ENCODE measurements around the gene JMJD1C.

DNA sequence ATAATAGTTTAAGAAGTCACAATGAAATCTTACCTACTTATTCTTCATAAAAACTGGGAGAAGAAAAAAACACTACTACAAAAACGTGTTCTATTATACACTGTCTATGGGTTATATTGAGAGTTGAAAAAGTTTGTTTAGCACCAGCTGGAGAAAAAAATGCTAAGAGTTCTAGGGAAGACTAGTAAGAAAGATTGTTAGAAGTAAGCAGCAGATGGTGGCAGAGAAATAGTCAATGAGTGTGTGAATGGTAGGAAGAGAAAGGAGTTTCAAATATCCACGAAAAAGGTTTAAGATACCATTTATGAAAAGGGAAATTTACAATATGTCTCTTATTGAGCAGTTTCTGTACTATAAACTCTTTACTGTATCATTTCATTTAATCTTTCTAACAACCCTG lies 208.0 kb downstream of the JMJD1C start:
- no peak for TF ChIP-seq POLR2A (IDR thresholded peaks at IDR 0.05; ENCODE audit: low read depth, low read length)
- TF ChIP-seq MYC (IDR thresholded peaks at IDR 0.05; ENCODE audit: low read depth, low read length), result no peak
- no peak for TF ChIP-seq MAX (IDR thresholded peaks at IDR 0.05; ENCODE audit: insufficient read depth, insufficient read length)
- TF ChIP-seq, protein P1, sequence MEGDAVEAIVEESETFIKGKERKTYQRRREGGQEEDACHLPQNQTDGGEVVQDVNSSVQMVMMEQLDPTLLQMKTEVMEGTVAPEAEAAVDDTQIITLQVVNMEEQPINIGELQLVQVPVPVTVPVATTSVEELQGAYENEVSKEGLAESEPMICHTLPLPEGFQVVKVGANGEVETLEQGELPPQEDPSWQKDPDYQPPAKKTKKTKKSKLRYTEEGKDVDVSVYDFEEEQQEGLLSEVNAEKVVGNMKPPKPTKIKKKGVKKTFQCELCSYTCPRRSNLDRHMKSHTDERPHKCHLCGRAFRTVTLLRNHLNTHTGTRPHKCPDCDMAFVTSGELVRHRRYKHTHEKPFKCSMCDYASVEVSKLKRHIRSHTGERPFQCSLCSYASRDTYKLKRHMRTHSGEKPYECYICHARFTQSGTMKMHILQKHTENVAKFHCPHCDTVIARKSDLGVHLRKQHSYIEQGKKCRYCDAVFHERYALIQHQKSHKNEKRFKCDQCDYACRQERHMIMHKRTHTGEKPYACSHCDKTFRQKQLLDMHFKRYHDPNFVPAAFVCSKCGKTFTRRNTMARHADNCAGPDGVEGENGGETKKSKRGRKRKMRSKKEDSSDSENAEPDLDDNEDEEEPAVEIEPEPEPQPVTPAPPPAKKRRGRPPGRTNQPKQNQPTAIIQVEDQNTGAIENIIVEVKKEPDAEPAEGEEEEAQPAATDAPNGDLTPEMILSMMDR (IDR thresholded peaks at IDR 0.05; ENCODE audit: extremely low read depth in 1 of 2, insufficient read depth in 1 of 2, low read depth in 1 of 2, low read length in 2 of 2), result no peak
- TF ChIP-seq EZH2 (IDR thresholded peaks at IDR 0.05; ENCODE audit: borderline replicate concordance, low read depth, low read length, severe bottlenecking), result no peak
- no peak for TF ChIP-seq POLR2AphosphoS5 (IDR thresholded peaks at IDR 0.05; ENCODE audit: insufficient read depth, low read depth, low read length)
- no peak for TF ChIP-seq JUN (IDR thresholded peaks at IDR 0.05; ENCODE audit: borderline replicate concordance, insufficient read depth, insufficient read length, low read depth)
- no peak for TF ChIP-seq FOS (IDR thresholded peaks at IDR 0.05; ENCODE audit: borderline replicate concordance, insufficient read depth, low read length)
- TF ChIP-seq GATA2 (IDR thresholded peaks at IDR 0.05; ENCODE audit: insufficient read depth, insufficient read length, low read depth, low read length), result no peak

Data from endothelial cell of umbilical vein (primary cell).